SK-N-MC (cell line): ENCODE results near the gene TLR9.

Experiments
- EZH2 ChIP-seq: fragments of 200-600 bp; sonication (generic); IDR thresholded peaks from one replicate; pipeline ENCODE4 v1.6.1; 2017; ENCODE audit warnings: antibody characterized with exemption
- POLR2AphosphoS5 ChIP-seq: IDR thresholded peaks from 2 replicates; pipeline ENCODE4 v1.6.1; 2012; ENCODE audit warnings: mild to moderate bottlenecking, low read depth, low read length, borderline replicate concordance

DNA sequence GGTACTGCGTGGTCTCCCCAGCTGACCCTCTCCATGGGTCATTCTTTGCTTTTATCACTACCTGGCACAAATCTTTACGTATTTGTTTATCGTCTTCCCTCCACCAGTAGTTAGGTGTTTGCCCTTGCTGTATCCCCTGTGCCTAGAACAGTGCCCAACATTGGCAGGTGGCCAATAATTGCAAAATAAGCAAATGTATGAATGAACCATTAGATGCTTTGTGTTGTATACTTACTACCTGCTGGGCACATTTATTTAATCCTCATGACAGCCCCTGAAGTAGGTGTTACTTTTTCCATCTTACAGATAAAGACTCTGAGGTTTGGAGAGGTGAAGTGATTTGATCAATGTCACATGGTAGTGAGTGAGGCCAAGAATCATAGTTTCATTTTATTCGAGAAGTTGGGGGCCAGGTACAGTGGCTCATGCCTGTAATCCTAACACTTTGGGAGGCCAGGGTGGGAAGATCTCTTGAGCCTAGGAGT lies 15.5 kb upstream of the TLR9 start:
- no peak for TF ChIP-seq POLR2AphosphoS5
- TF ChIP-seq EZH2, result no peak
